GM21526 (cell line): Measurements from ENCODE around the gene ADCY7.

Experiments used
- ATAC-seq: cut with Tn5 transposase; IDR thresholded peaks from one replicate; pipeline ENCODE4 v1.9.1; 2021; ENCODE audit warnings: moderate library complexity; ENCODE audit not compliant: unreplicated experiment, low FRiP score

The ADCY7 gene

DNA sequence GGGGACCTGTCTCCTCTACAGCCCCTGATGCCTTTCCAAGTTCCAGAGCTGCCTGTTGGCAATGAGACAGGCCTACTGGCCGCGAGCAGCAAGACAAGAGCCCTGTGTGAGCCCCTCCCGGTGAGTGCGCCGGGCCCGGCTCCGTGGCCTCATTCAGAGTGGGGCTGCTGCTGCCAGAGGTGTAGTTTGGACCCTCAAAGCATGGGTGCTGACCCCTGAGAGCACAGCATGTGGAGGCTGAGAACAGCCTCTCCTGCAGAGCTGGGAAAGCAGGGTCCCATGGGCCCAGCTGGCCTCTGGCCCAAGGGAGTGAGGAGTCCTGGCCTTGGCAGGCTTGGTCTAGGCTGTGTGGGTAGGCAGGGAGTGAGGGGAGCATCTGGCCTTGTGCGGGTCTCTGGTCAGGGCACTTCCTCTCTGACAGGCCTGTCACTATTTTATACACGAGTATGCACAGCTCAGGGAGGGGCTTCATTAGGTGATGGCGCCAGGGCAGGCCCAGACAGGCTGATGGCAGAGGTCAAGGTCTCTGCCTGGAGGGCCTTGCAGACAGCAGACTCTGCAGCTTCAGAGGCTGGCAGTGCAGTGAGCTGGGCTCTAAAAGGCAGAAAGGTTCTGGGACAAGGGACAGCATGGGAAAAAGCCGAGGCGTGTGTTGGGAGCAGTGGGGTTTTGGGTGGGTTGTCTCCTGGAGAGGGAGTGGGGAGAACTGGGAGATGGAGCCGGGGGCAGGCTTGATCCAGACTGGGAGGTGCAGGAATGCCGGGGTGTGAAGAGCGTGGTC is 43.4 kb downstream of the ADCY7 start:
- no peak for ATAC-seq

DNA sequence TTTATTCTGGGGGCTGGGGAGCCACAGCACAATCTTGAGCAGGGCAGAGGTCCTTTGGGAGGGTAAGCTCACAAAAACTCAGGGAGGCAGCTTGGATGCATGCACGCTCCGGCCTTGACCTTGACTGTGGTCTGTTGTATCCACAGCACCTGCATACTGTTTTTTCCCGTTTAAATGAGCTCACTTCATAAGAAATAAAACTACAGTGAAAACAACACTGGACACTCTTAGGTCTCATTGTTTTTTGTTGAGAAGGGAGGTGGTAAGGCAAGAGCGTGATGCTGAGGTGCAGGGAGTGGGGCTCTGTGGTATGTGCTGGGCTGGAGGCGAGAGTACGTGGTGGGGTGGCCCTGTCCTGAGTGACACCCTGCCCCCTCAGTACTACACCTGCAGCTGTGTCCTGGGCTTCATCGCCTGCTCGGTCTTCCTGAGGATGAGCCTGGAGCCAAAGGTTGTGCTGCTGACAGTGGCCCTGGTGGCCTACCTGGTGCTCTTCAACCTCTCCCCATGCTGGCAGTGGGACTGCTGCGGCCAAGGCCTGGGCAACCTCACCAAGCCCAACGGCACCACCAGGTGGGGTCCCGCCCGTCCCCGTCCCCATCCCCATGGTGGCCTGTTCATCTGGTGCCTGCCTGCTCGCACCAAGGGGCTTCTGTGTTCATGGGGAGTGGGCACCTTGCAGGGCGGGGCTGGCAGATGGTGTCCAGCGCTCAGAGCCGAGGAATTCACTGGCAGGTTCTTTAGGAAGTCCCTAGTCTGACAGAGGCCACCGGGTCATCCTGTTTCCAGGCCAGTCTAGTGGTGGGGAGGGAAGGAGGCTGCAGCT is 44.2 kb downstream of the ADCY7 start:
- no peak for ATAC-seq

DNA sequence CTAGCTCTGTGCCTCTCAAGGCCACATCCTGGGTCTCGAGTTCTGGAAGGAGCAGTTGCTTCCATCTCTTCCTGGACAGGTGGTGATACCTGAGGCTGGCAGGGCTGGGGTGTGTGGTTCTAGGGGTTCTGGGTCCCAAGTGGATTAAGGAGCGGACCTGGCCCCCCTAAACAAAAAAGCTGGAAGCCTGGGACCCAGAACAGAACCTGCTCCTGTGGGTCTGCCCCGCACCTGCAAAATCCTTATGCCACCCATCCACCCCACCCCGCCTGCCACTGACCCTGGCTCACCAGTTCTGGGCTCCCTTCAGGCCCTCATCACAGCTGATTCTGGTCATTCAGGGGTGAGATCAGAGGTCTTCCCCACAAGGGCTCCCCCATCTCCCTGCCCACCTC is 44.8 kb downstream of the ADCY7 start:
- ATAC-seq, result no peak

DNA sequence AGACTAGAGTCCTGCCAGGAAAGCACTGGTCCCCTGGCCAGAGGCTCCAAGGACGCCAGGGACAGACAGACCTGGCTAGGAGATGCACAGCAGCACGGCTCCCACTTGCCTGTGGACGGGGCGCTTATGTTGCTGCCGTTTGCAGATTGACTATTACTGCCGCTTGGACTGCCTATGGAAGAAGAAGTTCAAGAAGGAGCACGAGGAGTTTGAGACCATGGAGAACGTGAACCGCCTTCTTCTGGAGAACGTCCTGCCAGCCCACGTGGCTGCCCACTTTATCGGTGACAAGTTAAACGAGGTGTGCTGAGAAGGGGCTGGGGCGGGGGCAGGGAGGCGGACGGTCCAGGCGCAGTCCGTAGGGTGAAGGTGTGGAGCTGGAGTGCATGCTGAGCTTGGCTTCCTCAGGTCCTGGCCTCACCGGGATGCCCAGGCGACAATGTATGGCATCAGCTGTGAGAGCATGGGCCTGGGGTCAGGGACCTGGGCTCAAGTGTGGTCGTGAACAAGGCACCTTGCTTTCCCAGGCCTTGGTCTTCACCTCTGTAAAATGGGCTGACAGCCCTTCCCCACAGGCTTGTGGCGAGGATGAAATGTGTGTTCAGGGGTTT is 45.6 kb downstream of the ADCY7 start:
- ATAC-seq, result no peak

DNA sequence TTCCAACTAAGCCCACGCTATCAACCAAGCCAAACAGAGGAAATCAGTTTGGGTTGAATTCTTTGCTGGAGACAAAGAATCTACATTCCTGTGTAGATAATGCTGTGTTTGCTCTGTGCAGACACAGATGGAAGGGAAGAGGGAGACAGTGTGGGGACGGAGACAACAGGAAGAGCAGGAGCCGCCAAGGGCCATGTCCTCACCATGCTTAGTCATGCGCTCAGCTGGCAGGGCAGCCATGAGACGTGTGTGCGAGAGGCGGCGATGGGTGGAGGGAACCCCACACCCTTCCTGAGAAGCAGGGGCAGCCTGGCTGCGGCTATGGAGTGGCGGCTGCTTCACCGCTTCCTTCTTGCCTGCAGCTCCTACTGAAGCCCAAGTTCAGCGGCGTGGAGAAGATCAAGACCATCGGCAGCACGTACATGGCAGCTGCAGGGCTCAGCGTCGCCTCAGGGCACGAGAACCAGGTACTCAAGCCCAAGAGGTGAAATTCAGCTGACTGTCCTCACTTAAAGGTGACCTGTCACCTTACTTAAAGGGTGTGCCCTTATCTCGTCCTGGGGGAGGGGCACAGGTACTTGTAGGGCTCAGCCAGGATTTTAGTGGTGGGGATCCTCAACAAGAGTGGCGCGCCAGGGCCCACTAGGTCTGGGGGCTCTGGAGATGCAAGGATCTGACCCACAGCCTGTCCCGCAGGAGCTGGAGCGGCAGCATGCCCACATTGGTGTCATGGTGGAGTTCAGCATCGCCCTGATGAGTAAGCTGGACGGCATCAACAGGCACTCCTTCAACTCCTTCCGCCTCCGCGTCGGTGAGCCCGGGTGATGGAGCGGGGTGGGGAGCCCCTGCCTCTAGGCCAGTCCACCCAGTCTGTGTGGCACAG is 47.5 kb downstream of the ADCY7 start:
- ATAC-seq, result no peak

DNA sequence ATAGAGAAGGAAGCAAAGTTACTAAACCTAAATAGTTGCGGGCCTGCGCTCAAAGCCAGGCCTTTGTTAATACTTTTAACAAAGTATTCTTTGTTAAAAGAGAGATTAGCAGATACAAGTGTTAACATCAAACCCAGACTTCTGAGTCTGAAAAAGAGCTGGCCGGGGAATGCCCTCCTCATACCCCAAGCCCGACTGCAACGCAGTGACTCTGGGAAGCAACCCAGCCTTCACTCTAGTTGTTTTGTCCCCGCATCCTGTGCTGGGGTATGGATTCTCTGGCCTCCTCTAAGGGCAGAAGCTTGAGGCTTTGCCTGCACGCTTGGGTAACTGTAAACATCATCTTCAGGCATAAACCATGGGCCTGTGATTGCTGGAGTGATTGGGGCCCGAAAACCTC is 48.3 kb downstream of the ADCY7 start:
- ATAC-seq, result no peak

DNA sequence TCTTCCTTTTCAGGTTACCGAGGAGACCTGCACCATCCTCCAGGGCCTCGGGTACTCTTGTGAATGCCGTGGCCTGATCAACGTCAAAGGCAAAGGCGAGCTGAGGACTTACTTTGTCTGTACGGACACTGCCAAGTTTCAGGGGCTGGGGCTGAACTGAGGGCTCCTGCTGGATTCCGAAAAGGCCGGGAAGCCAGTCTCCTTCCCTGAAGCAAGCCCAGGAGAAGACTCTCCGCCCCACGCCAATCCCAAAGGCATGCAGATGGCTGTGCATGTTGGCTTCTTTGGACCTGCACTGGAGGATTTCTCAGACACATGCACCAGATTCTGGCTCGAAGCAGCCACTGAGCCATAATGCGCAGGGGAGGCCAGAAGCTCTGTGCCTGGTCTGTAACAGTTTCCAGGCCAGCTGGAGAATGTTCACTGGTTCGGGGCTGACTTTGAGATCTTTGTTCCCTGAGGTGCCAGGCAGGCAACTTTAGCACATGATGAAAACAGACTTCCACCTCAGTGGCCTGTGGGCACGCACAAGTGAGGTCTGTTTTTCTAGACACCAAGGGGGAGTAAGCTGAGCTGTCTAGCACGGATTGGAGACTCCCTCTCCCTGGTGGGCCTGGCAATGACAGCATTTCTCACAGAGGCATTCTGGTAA is 49.1 kb downstream of the ADCY7 start:
- no peak for ATAC-seq

DNA sequence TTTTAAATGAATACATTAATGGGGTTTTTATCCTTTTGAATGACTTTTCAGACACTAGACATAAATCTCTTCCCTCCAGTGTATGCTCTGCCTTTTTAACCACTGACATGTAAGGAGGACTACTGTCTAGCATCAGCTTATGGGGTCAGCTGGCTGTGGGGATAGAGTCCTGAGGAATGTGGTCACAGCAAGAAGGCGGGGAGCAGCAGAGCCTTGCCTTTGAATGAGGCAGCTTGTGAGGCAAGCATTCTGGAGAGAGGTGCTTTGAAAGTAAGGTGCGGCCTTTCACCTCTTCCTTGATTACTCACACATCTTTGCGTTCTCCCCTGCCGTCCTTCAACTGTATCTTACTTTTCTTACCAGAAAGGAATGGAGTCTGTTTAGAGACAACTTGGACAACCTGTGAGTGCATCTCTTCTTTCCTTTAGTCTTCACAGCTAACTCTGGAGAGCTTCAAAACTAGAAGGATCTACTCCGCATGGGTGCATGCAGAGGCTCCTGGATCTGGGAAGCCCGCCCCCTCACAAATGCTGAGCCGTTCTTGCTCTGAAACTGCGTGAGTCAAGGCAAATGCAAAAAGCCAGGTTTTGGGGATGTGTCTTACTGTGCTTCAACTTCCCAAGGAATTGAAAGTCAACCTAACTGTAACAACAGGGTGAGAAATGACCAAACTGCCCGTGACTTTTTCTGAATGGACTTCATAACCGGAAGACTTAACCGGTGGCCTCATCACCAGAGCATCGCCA is 49.9 kb downstream of the ADCY7 start:
- ATAC-seq, result no peak

DNA sequence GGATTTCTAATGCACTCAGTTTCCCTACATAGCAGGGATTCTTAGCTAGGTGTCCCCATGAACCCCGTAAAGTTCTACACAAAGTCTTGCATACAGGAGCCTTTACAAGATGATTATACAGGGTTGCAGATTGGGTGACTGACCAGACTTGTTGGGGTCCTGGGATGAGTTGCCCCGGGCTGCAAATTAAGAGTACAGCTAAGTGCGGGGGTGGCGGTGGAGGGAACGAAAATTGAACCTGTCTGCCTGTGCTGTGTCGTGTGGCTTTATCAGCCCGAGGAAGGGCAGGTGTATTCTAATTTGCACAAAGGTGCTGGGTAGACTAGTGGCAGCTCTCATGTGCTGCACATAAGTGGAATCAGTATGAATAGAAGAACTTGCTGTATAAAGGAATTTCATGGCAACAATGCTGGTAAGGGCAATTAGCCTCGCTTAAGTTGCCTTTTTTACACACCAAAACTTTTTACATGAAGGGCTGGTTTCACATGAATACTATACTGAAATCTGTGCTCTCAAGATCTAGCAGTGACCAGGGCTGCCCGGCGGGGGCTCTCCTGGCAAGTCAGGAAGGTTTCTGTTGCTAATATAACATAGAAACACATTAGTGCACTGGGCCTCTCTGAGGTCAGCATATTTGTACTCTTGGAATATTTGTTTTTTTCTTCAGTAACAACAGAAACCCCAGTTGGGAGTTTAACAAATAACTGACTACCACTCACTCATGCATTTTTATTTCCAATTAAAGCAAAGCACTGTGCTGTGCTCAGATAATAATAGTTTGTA is 50.7 kb downstream of the ADCY7 start:
- ATAC-seq, result no peak

DNA sequence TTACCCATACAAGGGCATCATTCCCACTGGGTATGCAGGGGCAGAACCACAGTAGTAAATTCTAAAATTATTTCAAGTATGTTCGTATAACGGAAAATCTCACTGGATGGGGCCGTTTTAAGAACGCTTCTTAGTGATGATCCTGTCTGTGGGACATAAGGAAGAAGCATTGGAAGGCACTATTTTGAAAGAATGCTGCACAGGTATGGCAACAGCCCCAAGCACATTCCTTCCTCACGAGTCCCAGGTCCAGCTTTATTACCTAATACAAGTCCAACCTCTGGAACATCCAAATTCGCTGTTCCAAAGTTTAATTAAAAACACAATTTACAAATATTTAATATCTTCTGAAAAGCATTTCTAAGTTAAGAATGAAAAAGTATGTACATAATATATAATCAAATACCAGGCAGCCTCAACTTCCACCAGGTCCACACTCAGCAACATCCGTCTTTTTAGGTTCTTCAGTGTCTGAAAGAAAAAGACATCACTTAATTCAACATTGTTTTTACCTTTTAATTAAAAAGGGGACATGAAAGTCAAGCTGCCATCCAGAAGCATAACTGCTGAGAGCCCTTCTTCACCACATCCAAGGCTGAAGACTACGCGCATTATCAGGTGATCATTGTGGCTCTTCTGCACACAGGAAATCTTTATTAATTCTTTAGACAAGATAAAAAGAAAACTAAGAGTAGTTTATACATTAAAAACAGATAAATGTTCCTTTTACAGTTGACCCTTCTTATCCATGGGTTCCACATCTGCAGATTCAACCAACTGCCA is 52.6 kb downstream of the ADCY7 start:
- no peak for ATAC-seq

DNA sequence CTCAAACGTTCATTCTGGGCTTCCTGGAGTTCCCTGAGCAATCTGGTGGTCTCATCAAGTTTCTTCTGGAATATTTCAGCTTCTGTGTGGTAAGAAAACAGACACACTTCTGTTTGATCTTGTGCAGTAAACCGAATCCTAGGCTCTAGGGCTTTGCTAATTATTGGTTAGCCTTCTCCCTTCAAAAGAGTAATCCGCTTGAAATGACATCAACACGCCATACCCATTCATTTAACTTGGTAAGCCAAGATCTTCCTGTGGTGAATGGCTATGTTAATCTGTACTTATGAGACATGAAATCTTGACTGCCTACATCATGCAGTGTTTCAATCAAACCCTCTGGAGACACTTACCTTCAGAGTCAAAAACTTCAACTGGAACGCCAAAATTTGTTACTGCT is 54.0 kb downstream of the ADCY7 start:
- no peak for ATAC-seq

DNA sequence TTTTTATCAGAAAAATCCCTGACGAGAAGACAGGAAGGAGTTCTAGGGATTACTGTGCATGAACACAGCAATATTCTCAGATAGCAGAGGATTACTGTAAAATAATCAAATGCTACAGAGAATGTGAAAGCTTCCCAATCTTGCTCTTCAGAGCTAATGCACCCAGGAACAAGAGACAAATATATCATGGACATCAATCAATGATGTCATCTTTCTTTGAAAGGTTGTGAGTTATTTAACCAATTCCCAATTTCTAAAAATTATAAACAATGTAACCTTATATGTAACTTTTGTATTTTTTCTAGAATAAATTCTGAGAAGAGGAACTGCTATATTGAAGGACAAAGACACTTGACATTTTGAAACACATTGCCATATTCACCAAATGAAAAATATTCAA is 56.0 kb downstream of the ADCY7 start:
- no peak for ATAC-seq

DNA sequence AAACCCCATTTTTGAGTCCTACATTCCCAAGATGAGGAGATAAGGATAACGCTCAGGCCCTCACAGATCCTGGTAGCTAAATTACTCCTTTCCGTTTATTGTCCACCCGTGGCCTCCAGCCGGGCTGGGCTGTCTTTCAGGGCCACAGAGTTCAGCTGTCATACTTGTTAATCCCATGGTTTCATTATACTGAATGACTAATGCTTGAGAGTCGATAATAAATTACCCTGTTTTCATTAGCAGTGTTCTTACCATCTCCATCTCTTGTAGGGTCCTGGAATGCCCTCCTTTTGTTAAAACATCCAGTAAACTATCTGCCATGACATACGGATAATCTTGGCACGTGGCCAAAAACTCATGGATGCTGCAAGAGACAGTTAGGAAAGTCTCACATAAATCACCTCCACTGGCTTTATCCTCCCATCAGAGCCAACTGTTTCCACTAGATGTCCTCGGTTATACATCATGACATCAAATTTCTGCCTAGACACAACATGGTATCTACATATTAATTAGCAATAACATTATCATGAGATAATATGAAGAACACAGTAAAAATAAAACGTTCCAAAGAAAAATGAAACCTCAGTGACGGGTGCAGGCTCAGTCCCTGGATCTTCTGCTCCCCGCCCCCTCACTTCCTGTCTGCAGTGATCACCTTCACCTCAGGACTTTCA is 57.1 kb downstream of the ADCY7 start:
- ATAC-seq, result no peak

DNA sequence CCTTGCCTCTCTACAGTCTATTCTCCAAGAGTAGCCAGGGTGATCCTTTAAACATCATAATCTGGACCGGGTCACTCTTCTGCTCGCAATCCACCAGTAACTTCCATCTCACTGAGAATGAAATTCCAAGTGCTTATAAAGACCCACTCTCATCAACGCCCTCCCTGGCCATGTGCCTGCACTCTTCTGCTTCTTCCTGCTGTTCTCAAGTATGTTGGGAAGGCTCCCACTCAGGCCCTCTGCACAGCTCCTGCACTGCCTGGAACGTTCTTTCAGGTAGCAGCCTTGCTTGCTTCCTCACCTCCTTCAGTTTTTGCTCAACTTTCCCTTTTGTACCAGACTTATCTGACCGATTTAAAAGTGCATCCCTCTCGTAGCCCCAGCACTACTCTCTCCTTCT is 58.0 kb downstream of the ADCY7 start:
- ATAC-seq, result no peak

DNA sequence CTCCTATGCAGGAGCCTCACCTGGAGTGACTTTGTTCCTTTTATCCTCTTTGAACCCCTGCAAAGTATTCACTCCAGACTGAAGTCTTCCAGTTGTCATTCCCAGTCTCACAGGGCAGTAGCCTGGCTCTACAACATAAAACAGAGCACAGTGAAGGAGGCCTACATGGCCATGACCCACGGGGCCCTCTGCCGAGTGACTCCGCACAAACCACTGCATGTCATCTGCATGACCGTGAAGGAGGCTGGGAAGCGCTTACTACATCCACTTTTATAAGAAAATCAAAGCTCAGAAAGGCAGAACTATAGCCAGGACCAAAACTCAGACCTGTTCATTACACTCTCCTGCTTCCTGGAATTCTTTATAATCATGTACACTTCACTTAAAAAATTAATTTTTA is 59.9 kb downstream of the ADCY7 start:
- no peak for ATAC-seq

DNA sequence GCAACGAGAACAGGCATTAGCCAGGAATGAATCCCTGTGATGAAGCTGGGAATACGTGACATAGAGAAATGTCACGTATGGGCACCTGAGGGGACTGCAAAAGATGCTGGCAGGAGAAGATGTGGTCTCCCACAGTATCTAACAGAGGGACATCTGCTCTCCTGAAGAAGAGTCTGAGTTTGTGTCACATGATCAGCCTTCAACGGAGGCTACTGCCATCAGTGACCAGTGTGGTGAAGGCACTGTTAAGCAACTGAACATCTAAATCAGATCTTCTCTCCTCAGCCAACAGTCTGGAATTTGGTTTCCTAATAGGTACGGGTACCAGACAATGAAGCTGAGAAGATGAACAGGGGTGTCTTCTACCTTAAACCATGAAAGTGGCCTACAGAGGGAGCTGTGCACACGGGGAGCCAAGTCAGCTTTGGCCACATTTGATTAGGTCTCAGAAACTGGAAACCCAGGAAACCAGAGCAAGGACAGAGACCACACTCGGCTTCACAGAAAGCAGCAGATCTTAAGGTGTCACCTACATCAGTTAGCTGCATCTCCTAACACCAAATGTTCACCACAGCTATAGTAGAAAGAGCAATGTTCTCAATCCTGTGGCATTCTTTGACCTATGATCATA is 60.6 kb downstream of the ADCY7 start:
- no peak for ATAC-seq
